K562 (cell line): ENCODE data around the gene RNF141. TPM values are rescaled to one million over a fixed set of nuclear protein-coding genes. Genes with fewer than 3 reads are reported as not detected.

Source experiments
- ATAC-seq: fragments of 200-7000 bp; cut with Tn5 transposase; 3 replicates; pipeline ENCODE4 v1.9.1; 2020; ENCODE audit warnings: moderate library complexity
- BruUV-seq: library from RNA; stranded (reverse); fragments of 400-500 nt; replicated peaks from 2 replicates; lab custom pipeline; 2021; lab: Mats Ljungman, UMichigan
- CTCF ChIA-PET: fragments of 300-600 bp; formaldehyde crosslinking; extraction: SDS; loops from one replicate; lab custom pipeline; 2021; ENCODE audit warnings: low intra/inter-chr PET ratio; lab: Yijun Ruan, JAX
- POLR2A ChIA-PET: fragments of 300-600, 350-650 bp; sonication (Branson Sonifier 250); formaldehyde crosslinking; extraction: SDS; loops from one replicate; lab custom pipeline; 2021; ENCODE audit warnings: antibody characterized with exemption, inconsistent platforms; lab: Yijun Ruan, JAX
- DNase-seq, 4 experiments: peaks; one replicate each; pipeline versions ENCODE4 v3.0.0 to v3.0.0-alpha.2; 2011 to 2018; ENCODE audit warnings: low spot score in 3 of 4, mixed read lengths in 3 of 4; ENCODE audit errors: extremely low read depth in 1 of 4
- FAIRE-seq: peaks from 2 replicates; lab custom pipeline; 2011; peaks lifted over from hg19 to GRCh38; lab: Jason Lieb, UNC
- H2AFZ ChIP-seq: 2 replicates; pipeline ENCODE4 v1.6.0; 2011; ENCODE audit warnings: low read depth, low read length, control low read depth, inconsistent platforms
- H3K27ac ChIP-seq: fragments of 200-600 bp; 3 replicates; pipeline ENCODE4 v1.8.0; 2011; ENCODE audit warnings: low read depth, mild to moderate bottlenecking, control low read depth, inconsistent platforms, low read length, moderate library complexity, mixed read lengths; ENCODE audit errors: extremely low read depth
- H3K27me3 ChIP-seq, 2 experiments: fragments of 300-600 bp in 1 of 2; 2 replicates in 1 of 2; 3 replicates in 1 of 2; pipeline versions ENCODE4 v1.6.0 to v1.8.0; 2011; ENCODE audit warnings: inconsistent platforms in 2 of 2, low read length in 2 of 2, mild to moderate bottlenecking in 1 of 2, mixed read lengths in 1 of 2, moderate library complexity in 1 of 2; ENCODE audit not compliant: control insufficient read depth in 2 of 2, insufficient read depth in 2 of 2
- H3K36me3 ChIP-seq: fragments of 300-600 bp; 3 replicates; pipeline ENCODE4 v1.8.0; 2011; ENCODE audit warnings: mild to moderate bottlenecking, low read length, inconsistent platforms; ENCODE audit not compliant: control insufficient read depth, insufficient read depth
- H3K4me1 ChIP-seq, 2 experiments: fragments of 200-600 bp in 1 of 2; replicated peaks in 1 of 2; 2 replicates in 1 of 2; 3 replicates in 1 of 2; pipeline versions ENCODE4 v1.5.1 to v1.8.0; 2011; ENCODE audit warnings: inconsistent platforms in 2 of 2, low read length in 2 of 2, mild to moderate bottlenecking in 1 of 2, mixed read lengths in 1 of 2, moderate library complexity in 1 of 2; ENCODE audit not compliant: control insufficient read depth in 2 of 2, insufficient read depth in 2 of 2
- H3K4me2 ChIP-seq: 2 replicates; pipeline ENCODE4 v1.6.1; 2011; ENCODE audit warnings: low read length, control low read depth, inconsistent platforms, mixed read lengths; ENCODE audit not compliant: insufficient read depth
- H3K4me3 ChIP-seq: fragments of 200-600 bp; sonication (generic), shearing (Covaris generic); 2 replicates; pipeline ENCODE4 v1.5.1; 2016; ENCODE audit warnings: control low read depth, inconsistent platforms
- H3K79me2 ChIP-seq: fragments of 200-600 bp; 3 replicates; pipeline ENCODE4 v1.8.0; 2011; ENCODE audit warnings: low read length, inconsistent platforms; ENCODE audit not compliant: control insufficient read depth, insufficient read depth
- H3K9ac ChIP-seq, 2 experiments: 2 replicates each; pipeline versions ENCODE4 v1.6.0 to v1.6.1; 2011; ENCODE audit warnings: low read depth in 2 of 2, low read length in 2 of 2, control low read depth in 1 of 2, inconsistent platforms in 1 of 2, mild to moderate bottlenecking in 1 of 2, mixed read lengths in 1 of 2; ENCODE audit not compliant: insufficient read depth in 1 of 2
- H3K9me1 ChIP-seq: one replicate; pipeline ENCODE4 v1.6.0; 2011; ENCODE audit warnings: inconsistent platforms, mild to moderate bottlenecking, low read length, moderate library complexity; ENCODE audit not compliant: control insufficient read depth, insufficient read depth
- H3K9me3 ChIP-seq: replicated peaks from 2 replicates; pipeline ENCODE4 v1.5.1; 2011; ENCODE audit warnings: low read depth, low read length, inconsistent platforms; ENCODE audit not compliant: control insufficient read depth, insufficient read depth
- H4K20me1 ChIP-seq: replicated peaks from 2 replicates; pipeline ENCODE4 v1.6.1; 2011; ENCODE audit warnings: low read length, inconsistent platforms, mixed read lengths; ENCODE audit not compliant: control insufficient read depth, insufficient read depth
- ETV6 ChIP-seq, 3 experiments: fragments of 150-350 bp in 1 of 3; sonication (generic) in 1 of 3; formaldehyde crosslinking in 1 of 3; IDR thresholded peaks; 2 replicates each; pipeline versions ENCODE4 v1.6.1 to v1.8.0; 2014 to 2022; ENCODE audit warnings: borderline replicate concordance in 2 of 3, low read depth in 2 of 3, antibody characterized with exemption in 1 of 3, low read length in 1 of 3, mild to moderate bottlenecking in 1 of 3, missing genetic modification reagents in 1 of 3
- ILK ChIP-seq: fragments of 450-650 bp; IDR thresholded peaks from 2 replicates; pipeline ENCODE4 v1.6.1; 2016; ENCODE audit warnings: missing genetic modification characterization, low read depth, mild to moderate bottlenecking, missing compliant biosample characterization, moderate library complexity, borderline replicate concordance
- MYBL2 ChIP-seq, 2 experiments: fragments of 450-650 bp in 1 of 2; sonication (generic) in 1 of 2; formaldehyde crosslinking in 1 of 2; IDR thresholded peaks; 2 replicates each; pipeline versions ENCODE4 v1.6.1 to v1.8.1; 2017 to 2022; ENCODE audit warnings: borderline replicate concordance in 1 of 2, inconsistent platforms in 1 of 2, low read depth in 1 of 2, mild to moderate bottlenecking in 1 of 2, missing genetic modification reagents in 1 of 2, moderate library complexity in 1 of 2
- SMAD2 ChIP-seq: fragments of 150-350 bp; IDR thresholded peaks from 2 replicates; pipeline ENCODE4 v1.6.1; 2014; ENCODE audit warnings: low read depth, mild to moderate bottlenecking, low read length
- SRF ChIP-seq, 2 experiments: fragments of 250-450, 450-650 bp in 1 of 2; sonication (Bioruptor Pico) in 1 of 2; sonication (generic) in 1 of 2; formaldehyde crosslinking; IDR thresholded peaks; 2 replicates each; pipeline versions ENCODE4 v1.5.0 to v1.5.1; 2020 to 2022; ENCODE audit warnings: mild to moderate bottlenecking in 1 of 2, missing genetic modification reagents in 1 of 2
- TCF7 ChIP-seq: sonication (generic); IDR thresholded peaks from 2 replicates; pipeline ENCODE4 v1.6.1; 2016; ENCODE audit warnings: antibody characterized with exemption, borderline replicate concordance
- WGBS: fragments of 100-300 bp; shearing (Covaris generic); methylation state at CpG from one replicate; pipeline ENCODE4 v1.1.6; 2016; ENCODE audit warnings: low coverage, mixed read lengths; ENCODE audit not compliant: insufficient coverage; ENCODE audit errors: missing lambda C conversion rate; 5-methylcytosine and 5-hydroxymethylcytosine counted together
- in situ Hi-C: fragments of 300-500 bp; cut with MboI; formaldehyde crosslinking; loops from 4 replicates; pipeline ENCODE4 v1.15.0; 2018; ENCODE audit warnings: inconsistent platforms, mixed read lengths
- intact Hi-C: fragments of 100-400 bp; cut with micrococcal nuclease; formaldehyde crosslinking; loops from 2 replicates; pipeline ENCODE4 v1.14.2; 2022
- polyA plus RNA-seq, 8 experiments: library from polyadenylated mRNA; depleted of rRNA in 4 of 8; stranded (reverse) in 5 of 8; unstranded in 3 of 8; fragments of >200 nt; fragmentation: Nextera tagmentation in 2 of 8; fragmentation: Illumina TruSeq in 1 of 8; extraction: Ambion mirVana in 2 of 8; extraction: Trizol in 1 of 8; gene quantifications; 2 replicates each; pipeline versions ENCODE4 v1.2.1 to v1.2.3, GENCODE V29; 2011 to 2014; ENCODE audit warnings: inconsistent platforms in 1 of 8, missing spikeins in 1 of 8
- total RNA-seq, 7 experiments: library from RNA; depleted of rRNA in 6 of 7; stranded (reverse); fragments of >200 nt in 6 of 7; fragmentation: Illumina TruSeq in 2 of 7; extraction: Trizol in 2 of 7; gene quantifications; 2 replicates each; pipeline versions ENCODE4 v1.2.1 to v1.2.3, GENCODE V29; 2011 to 2021; ENCODE audit warnings: low replicate concordance in 1 of 7

RNF141 gene
- total and polyA plus RNA-seq, 9 of the 15 experiments (the other 6 are each of a cell fraction or from before 2014, with no cell fraction given), result 9.7 to 51.9 (median 18.9) TPM

- in situ Hi-C loops (no loop called here), intact Hi-C loops (loop anchor here (1.0 to 2.0 kb wide), 3 partner anchors 90 to 171 kb away; no protein-coding TSS in a partner anchor)
- H4K20me1 ChIP-seq, result no peaks in the 10 kb centered on the region
- ATAC-seq, result no peak
- H3K27ac ChIP-seq, result no peak overlapping the region
- no peak for FAIRE-seq
- no peaks in the 10 kb centered on the region for H3K36me3 ChIP-seq
- WGBS, result 0% methylated on average over 2 of the region's 3 CpGs
- POLR2A ChIA-PET, result interaction anchor here (0.8 to 1.0 kb wide), 2 partner anchors 8 to 234 kb away, joined by 3 read pairs; no protein-coding TSS in a partner anchor
- no peak for DNase-seq
- H3K27me3 ChIP-seq, result no peaks in the 10 kb centered on the region
- H3K9me1 ChIP-seq, result no peaks in the 10 kb centered on the region
- TF ChIP-seq SMAD2 (no peak), TCF7 (no peak), SRF (CRISPR knock-in tag; IDR thresholded peaks at IDR 0.05) (no peak), ILK (tag) (no peak), ETV6 (IDR thresholded peaks at IDR 0.05; ENCODE audit: borderline replicate concordance in 1 of 2, low read depth in 2 of 2, low read length in 1 of 2) (no peak), ETV6 (CRISPR knock-in tag; IDR thresholded peaks at IDR 0.05; ENCODE audit: borderline replicate concordance) (no peak), MYBL2 (IDR thresholded peaks at IDR 0.05; ENCODE audit: low read depth) (no peak), MYBL2 (CRISPR knock-in tag; IDR thresholded peaks at IDR 0.05; ENCODE audit: borderline replicate concordance) (no peak)
- TF ChIP-seq, all 486 proteins: peak for 0
- Histone ChIP-seq H3K79me2 (no peaks in the 10 kb centered on the region), H3K9ac (no peak overlapping the region), H3K9me3 (no peaks in the 10 kb centered on the region), H3K4me1 (peaks cover 0 to 6% of the 10 kb centered on the region in 2 experiments; a peak in 2 of 5 replicates), H3K4me2 (no peak overlapping the region), H2AFZ (no peak overlapping the region), H3K4me3 (no peak overlapping the region)
- CTCF ChIA-PET, result interaction anchor here (2.1 kb wide), 1 partner anchor 172 kb away, joined by 11 read pairs; no protein-coding TSS in a partner anchor
- no TSS peak for BruUV-seq
These were observed 23.0 kb upstream of the RNF141 start for GRCh38 chr11:10564030-10564429.
